DOHH2 (cell line): Measurements from ENCODE around the gene ACE2.

ENCODE experiments used
- EZH2phosphoT487 ChIP-seq: fragments of 200-600 bp; sonication (generic); IDR thresholded peaks from 2 replicates; pipeline ENCODE4 v1.6.1; 2017; ENCODE audit warnings: borderline replicate concordance, mild to moderate bottlenecking, antibody characterized with exemption, low read length, moderate library complexity, mixed read lengths
- TF ChIP-seq, protein P1 (sequence below): fragments of 200-600 bp; sonication (generic); IDR thresholded peaks from one replicate; pipeline ENCODE4 v1.5.1; 2014; ENCODE audit warnings: antibody characterized with exemption, mild to moderate bottlenecking, low read depth, low read length; ENCODE audit not compliant: poor library complexity, severe bottlenecking

DNA sequence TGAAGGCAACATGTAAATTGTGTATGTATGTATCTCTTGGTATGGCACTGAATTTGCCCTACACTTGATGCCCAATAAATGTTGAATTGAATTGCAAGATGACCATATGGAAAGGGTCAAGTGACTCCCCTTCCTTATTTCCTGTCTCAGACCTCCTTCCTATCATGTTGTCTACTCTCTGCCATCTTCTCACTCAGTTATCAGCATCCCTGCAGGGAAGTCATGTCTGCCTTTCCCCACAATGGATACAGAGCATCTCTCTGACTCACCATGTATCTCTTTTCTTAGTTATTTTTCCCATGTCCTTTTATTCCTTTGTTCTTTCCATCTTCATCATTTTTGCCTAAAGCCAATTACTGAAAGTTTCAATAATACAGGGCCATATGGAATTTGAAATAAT lies 77.7 kb downstream of the ACE2 start:
- TF ChIP-seq, protein P1, sequence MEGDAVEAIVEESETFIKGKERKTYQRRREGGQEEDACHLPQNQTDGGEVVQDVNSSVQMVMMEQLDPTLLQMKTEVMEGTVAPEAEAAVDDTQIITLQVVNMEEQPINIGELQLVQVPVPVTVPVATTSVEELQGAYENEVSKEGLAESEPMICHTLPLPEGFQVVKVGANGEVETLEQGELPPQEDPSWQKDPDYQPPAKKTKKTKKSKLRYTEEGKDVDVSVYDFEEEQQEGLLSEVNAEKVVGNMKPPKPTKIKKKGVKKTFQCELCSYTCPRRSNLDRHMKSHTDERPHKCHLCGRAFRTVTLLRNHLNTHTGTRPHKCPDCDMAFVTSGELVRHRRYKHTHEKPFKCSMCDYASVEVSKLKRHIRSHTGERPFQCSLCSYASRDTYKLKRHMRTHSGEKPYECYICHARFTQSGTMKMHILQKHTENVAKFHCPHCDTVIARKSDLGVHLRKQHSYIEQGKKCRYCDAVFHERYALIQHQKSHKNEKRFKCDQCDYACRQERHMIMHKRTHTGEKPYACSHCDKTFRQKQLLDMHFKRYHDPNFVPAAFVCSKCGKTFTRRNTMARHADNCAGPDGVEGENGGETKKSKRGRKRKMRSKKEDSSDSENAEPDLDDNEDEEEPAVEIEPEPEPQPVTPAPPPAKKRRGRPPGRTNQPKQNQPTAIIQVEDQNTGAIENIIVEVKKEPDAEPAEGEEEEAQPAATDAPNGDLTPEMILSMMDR = no peak
- TF ChIP-seq EZH2phosphoT487 = no peak
